Upper lobe of left lung (tissue), 6 donors: ENCODE data around the gene RYR3. TPM values are rescaled to one million over a fixed set of nuclear protein-coding genes. Genes with fewer than 3 reads are reported as not detected.

Source experiments
- ATAC-seq, 2 donors: fragments of 200-7000 bp; cut with Tn5 transposase; one replicate each; pipeline ENCODE4 v1.9.1; 2022; ENCODE audit warnings: mild to moderate bottlenecking in 2 of 2, moderate library complexity in 2 of 2; ENCODE audit not compliant: low FRiP score in 2 of 2
- DNase-seq, 2 donors: peaks; one replicate each; pipeline ENCODE4 v3.0.0-alpha.2; 2019 to 2020
- H3K27ac ChIP-seq, 4 donors: fragments of 200-600 bp; sonication (generic); one replicate each; pipeline ENCODE4 v1.5.1; 2016 to 2019
- H3K27me3 ChIP-seq, 4 donors: fragments of 200-600 bp; sonication (generic); one replicate each; pipeline ENCODE4 v1.5.1; 2017 to 2019
- H3K36me3 ChIP-seq, 4 donors: fragments of 200-600 bp; sonication (generic); one replicate each; pipeline ENCODE4 v1.5.1; 2016 to 2019
- H3K4me1 ChIP-seq, 4 donors: fragments of 200-600 bp; sonication (generic); one replicate each; pipeline ENCODE4 v1.5.1; 2018 to 2019
- H3K4me3 ChIP-seq, 4 donors: fragments of 200-600 bp; sonication (generic); one replicate each; pipeline ENCODE4 v1.5.1; 2017 to 2019; ENCODE audit warnings: mild to moderate bottlenecking in 2 of 4, moderate library complexity in 1 of 4
- H3K9me3 ChIP-seq, 4 donors: fragments of 200-600 bp; sonication (generic); one replicate each; pipeline ENCODE4 v1.5.1; 2018 to 2019
- CTCF ChIP-seq, 6 experiments: fragments of 450-650 bp in 4 of 6; fragments of 200-600 bp in 2 of 6; sonication (generic) in 2 of 6; IDR thresholded peaks; one replicate each; pipeline ENCODE4 v1.5.1; 2016 to 2019; ENCODE audit warnings: antibody characterized with exemption in 6 of 6
- EP300 ChIP-seq, 4 donors: sonication (generic); formaldehyde crosslinking; IDR thresholded peaks; one replicate each; pipeline ENCODE4 v1.5.1; 2017; ENCODE audit warnings: antibody characterized with exemption in 4 of 4, control low read depth in 2 of 4
- POLR2A ChIP-seq, 4 donors: fragments of 450-650 bp; IDR thresholded peaks; one replicate each; pipeline ENCODE4 v1.5.1; 2016 to 2017; ENCODE audit warnings: antibody characterized with exemption in 4 of 4, mild to moderate bottlenecking in 2 of 4
- POLR2AphosphoS5 ChIP-seq, 2 donors: sonication (generic); formaldehyde crosslinking; IDR thresholded peaks; one replicate each; pipeline ENCODE4 v1.5.1; 2017; ENCODE audit warnings: antibody characterized with exemption in 2 of 2
- WGBS, 2 donors: methylation state at CpG; one replicate each; pipeline ENCODE4 v1.1.5; 2017 to 2018; 5-methylcytosine and 5-hydroxymethylcytosine counted together
- total RNA-seq, 6 donors: library from RNA; depleted of rRNA in 4 of 6; stranded (reverse); fragments of >200 nt in 4 of 6; gene quantifications; one replicate each; pipeline versions ENCODE4 v1.1.0 to v1.2.1, GENCODE V29; 2016 to 2021
- donor health status: DM: no; HTN: no; CAD: no; lungs with moderate emphysema.
- donor health status: DM: no; HTN: yes; CAD: no; lungs with severe emphysema.

Gene RYR3
- total RNA-seq, 6 donors from 2014 or later, result under 0.01 to 0.34 (median 0.15) TPM

GRCh38 chr15:33699691-33700447, 389.1 kb downstream of the RYR3 start:
- H3K4me3 ChIP-seq, result no peak overlapping the region
- 56 to 60% methylated on average over 14 of the region's 14 CpGs for WGBS, 2 donors
- no peaks in the 10 kb centered on the region for H3K27me3 ChIP-seq
- TF ChIP-seq POLR2AphosphoS5 (IDR thresholded peaks at IDR 0.05) (no peak), EP300 (IDR thresholded peaks at IDR 0.05) (no peak), POLR2A (IDR thresholded peaks at IDR 0.05) (no peak), CTCF (IDR thresholded peaks at IDR 0.05) (no peak)
- no peaks in the 10 kb centered on the region for H3K36me3 ChIP-seq
- ATAC-seq (no peak), DNase-seq (no peak)
- H3K4me1 ChIP-seq, result peaks cover 0 to 6% (median 0%) of the 10 kb centered on the region in 4 donors
- H3K9me3 ChIP-seq, result no peaks in the 10 kb centered on the region
- H3K27ac ChIP-seq, result no peak overlapping the region

GRCh38 chr15:33700695-33701303, 390.0 kb downstream of the RYR3 start:
- no peaks in the 10 kb centered on the region for H3K36me3 ChIP-seq
- no peak for TF ChIP-seq EP300 (IDR thresholded peaks at IDR 0.05)
- peak; percentile 67 to 90 (median 80) for TF ChIP-seq CTCF (IDR thresholded peaks at IDR 0.05)
- no peak for TF ChIP-seq POLR2A (IDR thresholded peaks at IDR 0.05)
- TF ChIP-seq POLR2AphosphoS5 (IDR thresholded peaks at IDR 0.05), result no peak
- peaks cover 0 to 6% (median 0%) of the 10 kb centered on the region in 4 donors for H3K4me1 ChIP-seq
- H3K4me3 ChIP-seq, result no peak overlapping the region
- H3K27ac ChIP-seq, result no peak overlapping the region
- ATAC-seq (peak; percentile 80 to 91), DNase-seq (peak in 1 of 2 donors; percentile 53)
- no peaks in the 10 kb centered on the region for H3K27me3 ChIP-seq
- WGBS, 2 donors, result 24 to 26% methylated on average over 19 of the region's 19 CpGs
- H3K9me3 ChIP-seq, result no peaks in the 10 kb centered on the region

- 87 to 89% methylated on average over 8 of the region's 8 CpGs for WGBS, 2 donors
- no peak for TF ChIP-seq POLR2AphosphoS5 (IDR thresholded peaks at IDR 0.05)
- TF ChIP-seq CTCF (IDR thresholded peaks at IDR 0.05), result no peak
- no peak for TF ChIP-seq POLR2A (IDR thresholded peaks at IDR 0.05)
- no peak for TF ChIP-seq EP300 (IDR thresholded peaks at IDR 0.05)
- DNase-seq (no peak), ATAC-seq (no peak)
- H3K36me3 ChIP-seq, result no peaks in the 10 kb centered on the region
- no peak overlapping the region for H3K4me3 ChIP-seq
- peaks cover 0 to 6% (median 0%) of the 10 kb centered on the region in 4 donors for H3K4me1 ChIP-seq
- H3K9me3 ChIP-seq, result no peaks in the 10 kb centered on the region
- H3K27me3 ChIP-seq, result no peaks in the 10 kb centered on the region
- no peak overlapping the region for H3K27ac ChIP-seq
Measured at GRCh38 chr15:33701304-33701696, 390.5 kb downstream of the RYR3 start.

- Histone ChIP-seq H3K36me3 (no peaks in the 10 kb centered on the region), H3K9me3 (peaks cover 0 to 8% (median 3%) of the 10 kb centered on the region in 4 donors), H3K27me3 (no peaks in the 10 kb centered on the region), H3K27ac (no peak overlapping the region), H3K4me1 (no peaks in the 10 kb centered on the region), H3K4me3 (no peak overlapping the region)
- DNase-seq (no peak), ATAC-seq (no peak)
- WGBS, 2 donors, result 82 to 88% methylated on average over 5 of the region's 5 CpGs
- TF ChIP-seq CTCF (IDR thresholded peaks at IDR 0.05) (no peak), EP300 (IDR thresholded peaks at IDR 0.05) (no peak), POLR2A (IDR thresholded peaks at IDR 0.05) (no peak), POLR2AphosphoS5 (IDR thresholded peaks at IDR 0.05) (no peak)
Measured at GRCh38 chr15:33706173-33706572, 395.4 kb downstream of the RYR3 start.
